HAP-1 (cell line): ENCODE measurements around the gene DRAXIN.

Experiments
- DNase-seq, 2 experiments: peaks; one replicate each; pipeline ENCODE4 v3.0.0-alpha.2; 2016 to 2020; ENCODE audit warnings: low spot score in 2 of 2
- H3K27me3 ChIP-seq: fragments of 250-450 bp; sonication (Bioruptor Pico); 2 replicates; pipeline ENCODE4 v1.5.1; 2020; ENCODE audit warnings: low read depth, mild to moderate bottlenecking, moderate library complexity
- H3K36me3 ChIP-seq: fragments of 250-450 bp; sonication (Bioruptor Pico); replicated peaks from 2 replicates; pipeline ENCODE4 v1.5.1; 2020; ENCODE audit warnings: mild to moderate bottlenecking
- H3K4me1 ChIP-seq: fragments of 250-450 bp; sonication (Bioruptor Pico); 2 replicates; pipeline ENCODE4 v1.5.1; 2020; ENCODE audit warnings: mild to moderate bottlenecking
- H3K4me3 ChIP-seq: fragments of 250-450 bp; sonication (Bioruptor Pico); 2 replicates; pipeline ENCODE4 v1.5.1; 2020; ENCODE audit warnings: mild to moderate bottlenecking, moderate library complexity
- H3K9me3 ChIP-seq: fragments of 250-450 bp; sonication (Bioruptor Pico); 2 replicates; pipeline ENCODE4 v1.5.1; 2020; ENCODE audit warnings: mild to moderate bottlenecking, moderate library complexity
- in situ Hi-C: fragments of 300-500 bp; cut with MboI; formaldehyde crosslinking; loops from 3 replicates; pipeline ENCODE4 v1.14.3; 2020; ENCODE audit warnings: low sequenced_read_pairs, inconsistent platforms, mixed read lengths

DRAXIN gene

GRCh38 chr1:11684070-11684469, 7.4 kb upstream of the DRAXIN start:
- Histone ChIP-seq H3K36me3 (peaks cover 8% of the 10 kb centered on the region; the same call in 1 of the 2 replicates), H3K4me1 (peaks cover 29% of the 10 kb centered on the region), H3K4me3 (no peak overlapping the region), H3K9me3 (no peaks in the 10 kb centered on the region), H3K27me3 (no peaks in the 10 kb centered on the region)
- DNase-seq, result peak in 1 of 2 experiments; percentile 26
- in situ Hi-C loops, result no loop called here

- no peaks in the 10 kb centered on the region for H3K27me3 ChIP-seq
- peaks cover 3% of the 10 kb centered on the region; the same call in 1 of the 2 replicates for H3K36me3 ChIP-seq
- no peak for DNase-seq
- H3K4me1 ChIP-seq, result peaks cover 39% of the 10 kb centered on the region
- no peak overlapping the region for H3K4me3 ChIP-seq
- no peaks in the 10 kb centered on the region for H3K9me3 ChIP-seq
- in situ Hi-C loops, result no loop called here
Observed at GRCh38 chr1:11685210-11685752, 6.2 kb upstream of the DRAXIN start.

- Histone ChIP-seq H3K9me3 (no peaks in the 10 kb centered on the region), H3K4me1 (peaks cover 26% of the 10 kb centered on the region), H3K27me3 (peaks cover 3% of the 10 kb centered on the region; the same call in 1 of the 2 replicates), H3K36me3 (no peaks in the 10 kb centered on the region), H3K4me3 (no peak overlapping the region)
- in situ Hi-C loops, result no loop called here
- no peak for DNase-seq
Observed at GRCh38 chr1:11688506-11688905, 3.0 kb upstream of the DRAXIN start.

- Histone ChIP-seq H3K27me3 (peaks cover 3% of the 10 kb centered on the region; the same call in 1 of the 2 replicates), H3K9me3 (no peaks in the 10 kb centered on the region), H3K4me1 (peaks cover 21% of the 10 kb centered on the region), H3K4me3 (peak overlapping the region; percentile 47), H3K36me3 (no peaks in the 10 kb centered on the region)
- in situ Hi-C loops, result no loop called here
- peak; percentile 27 to 70 for DNase-seq
Observed at GRCh38 chr1:11690397-11691301, 861 bp upstream of the DRAXIN start.

GRCh38 chr1:11691928-11692711, 610 bp downstream of the DRAXIN start:
- no peaks in the 10 kb centered on the region for H3K9me3 ChIP-seq
- in situ Hi-C loops, result no loop called here
- no peaks in the 10 kb centered on the region for H3K36me3 ChIP-seq
- H3K4me3 ChIP-seq, result peak overlapping the region; percentile 17
- peaks cover 21% of the 10 kb centered on the region for H3K4me1 ChIP-seq
- no peak for DNase-seq
- H3K27me3 ChIP-seq, result peaks cover 3% of the 10 kb centered on the region; the same call in 1 of the 2 replicates

GRCh38 chr1:11693024-11693590, 1.6 kb downstream of the DRAXIN start:
- H3K9me3 ChIP-seq, result no peaks in the 10 kb centered on the region
- no peak overlapping the region for H3K4me3 ChIP-seq
- H3K36me3 ChIP-seq, result no peaks in the 10 kb centered on the region
- peaks cover 3% of the 10 kb centered on the region; the same call in 1 of the 2 replicates for H3K27me3 ChIP-seq
- H3K4me1 ChIP-seq, result peaks cover 21% of the 10 kb centered on the region
- in situ Hi-C loops, result no loop called here
- no peak for DNase-seq

- DNase-seq, result no peak
- in situ Hi-C loops, result no loop called here
- H3K27me3 ChIP-seq, result peaks cover 3% of the 10 kb centered on the region; the same call in 1 of the 2 replicates
- H3K4me3 ChIP-seq, result no peak overlapping the region
- peaks cover 19% of the 10 kb centered on the region for H3K4me1 ChIP-seq
- no peaks in the 10 kb centered on the region for H3K9me3 ChIP-seq
- H3K36me3 ChIP-seq, result no peaks in the 10 kb centered on the region
Observed at GRCh38 chr1:11693917-11694316, 2.4 kb downstream of the DRAXIN start.

GRCh38 chr1:11695861-11696260, 4.4 kb downstream of the DRAXIN start:
- no peaks in the 10 kb centered on the region; the same call in 1 of the 2 replicates for H3K4me1 ChIP-seq
- H3K36me3 ChIP-seq, result no peaks in the 10 kb centered on the region
- H3K4me3 ChIP-seq, result no peak overlapping the region
- H3K27me3 ChIP-seq, result peaks cover 3% of the 10 kb centered on the region; the same call in 1 of the 2 replicates
- no peak for DNase-seq
- no peaks in the 10 kb centered on the region for H3K9me3 ChIP-seq
- in situ Hi-C loops, result no loop called here

GRCh38 chr1:11697188-11697892, 5.8 kb downstream of the DRAXIN start:
- Histone ChIP-seq H3K4me1 (no peaks in the 10 kb centered on the region), H3K36me3 (no peaks in the 10 kb centered on the region), H3K4me3 (no peak overlapping the region), H3K27me3 (no peaks in the 10 kb centered on the region), H3K9me3 (no peaks in the 10 kb centered on the region)
- DNase-seq, result no peak
- in situ Hi-C loops, result no loop called here

- in situ Hi-C loops, result no loop called here
- DNase-seq, result no peak
- Histone ChIP-seq H3K27me3 (no peaks in the 10 kb centered on the region), H3K4me3 (no peak overlapping the region), H3K36me3 (no peaks in the 10 kb centered on the region), H3K4me1 (no peaks in the 10 kb centered on the region), H3K9me3 (no peaks in the 10 kb centered on the region)
Observed at GRCh38 chr1:11697893-11698210, 6.3 kb downstream of the DRAXIN start.

GRCh38 chr1:11700601-11701467, 9.3 kb downstream of the DRAXIN start:
- in situ Hi-C loops, result no loop called here

GRCh38 chr1:11701551-11701961, 10.0 kb downstream of the DRAXIN start:
- no peak for DNase-seq
- Histone ChIP-seq H3K4me3 (no peak overlapping the region), H3K27me3 (no peaks in the 10 kb centered on the region), H3K9me3 (no peaks in the 10 kb centered on the region), H3K4me1 (no peaks in the 10 kb centered on the region), H3K36me3 (no peaks in the 10 kb centered on the region)
- in situ Hi-C loops, result no loop called here

More at GRCh38 chr1:11700601-11701467, 9.3 kb downstream of the DRAXIN start:
- no peak for DNase-seq
- no peaks in the 10 kb centered on the region for H3K36me3 ChIP-seq
- no peaks in the 10 kb centered on the region for H3K27me3 ChIP-seq
- H3K4me1 ChIP-seq, result no peaks in the 10 kb centered on the region
- no peaks in the 10 kb centered on the region for H3K9me3 ChIP-seq
- no peak overlapping the region for H3K4me3 ChIP-seq
